Osteocyte (in vitro differentiated cells): ENCODE data around the gene TRIP13. TPM values are rescaled to one million over a fixed set of nuclear protein-coding genes. Genes with fewer than 3 reads are reported as not detected.

ENCODE experiments used
- DNase-seq: peaks from one replicate; pipeline ENCODE4 v3.0.0; 2021; ENCODE audit warnings: mixed read lengths; ENCODE audit not compliant: unreplicated experiment; ENCODE audit errors: extremely low spot score
- H3K27ac Mint-ChIP-seq: one replicate; pipeline ENCODE4 v1.8.0; 2021; ENCODE audit warnings: mild to moderate bottlenecking, mixed read lengths; ENCODE audit not compliant: unreplicated experiment
- H3K27me3 Mint-ChIP-seq: one replicate; pipeline ENCODE4 v1.8.0; 2021; ENCODE audit warnings: mixed read lengths; ENCODE audit not compliant: unreplicated experiment
- H3K36me3 Mint-ChIP-seq: one replicate; pipeline ENCODE4 v1.8.0; 2021; ENCODE audit warnings: mixed read lengths; ENCODE audit not compliant: unreplicated experiment
- H3K4me1 Mint-ChIP-seq: one replicate; pipeline ENCODE4 v1.8.0; 2021; ENCODE audit warnings: mixed read lengths; ENCODE audit not compliant: unreplicated experiment
- H3K4me3 Mint-ChIP-seq: one replicate; pipeline ENCODE4 v1.8.0; 2021; ENCODE audit warnings: mild to moderate bottlenecking, moderate library complexity, mixed read lengths; ENCODE audit not compliant: unreplicated experiment
- H3K9me3 Mint-ChIP-seq: one replicate; pipeline ENCODE4 v1.8.0; 2021; ENCODE audit warnings: mixed read lengths; ENCODE audit not compliant: unreplicated experiment
- CTCF ChIP-seq: fragments of 200-600 bp; sonication (generic); IDR thresholded peaks from 2 replicates; pipeline ENCODE4 v1.5.0; 2021; ENCODE audit warnings: antibody characterized with exemption, mild to moderate bottlenecking, moderate library complexity
- total RNA-seq: library from RNA; stranded (reverse); gene quantifications from 2 replicates; pipeline ENCODE4 v1.2.1, GENCODE V29; 2021

The TRIP13 gene
- total RNA-seq, 1 donor from 2014 or later = 6.9 TPM

- Mint-ChIP-seq H3K36me3 (no peaks in the 10 kb centered on the region), H3K27me3 (peaks cover 48% of the 10 kb centered on the region), H3K4me3 (peak overlapping the region; percentile 55)
Observed at GRCh38 chr5:956941-957747, 64.5 kb downstream of the TRIP13 start.

GRCh38 chr5:957748-958485, 65.2 kb downstream of the TRIP13 start:
- DNase-seq = peak; percentile 78
- TF ChIP-seq CTCF = no peak
- H3K4me1 Mint-ChIP-seq = peaks cover 31% of the 10 kb centered on the region
- H3K27ac Mint-ChIP-seq = peak overlapping the region; percentile 58
- H3K36me3 Mint-ChIP-seq = no peaks in the 10 kb centered on the region
- peaks cover 47% of the 10 kb centered on the region for H3K27me3 Mint-ChIP-seq
- no peak overlapping the region for H3K4me3 Mint-ChIP-seq
- no peaks in the 10 kb centered on the region for H3K9me3 Mint-ChIP-seq

More at GRCh38 chr5:956941-957747, 64.5 kb downstream of the TRIP13 start:
- no peaks in the 10 kb centered on the region for H3K9me3 Mint-ChIP-seq
- peaks cover 31% of the 10 kb centered on the region for H3K4me1 Mint-ChIP-seq
- peak; percentile 87 for DNase-seq
- peak; percentile 61 for TF ChIP-seq CTCF
- peak overlapping the region; percentile 76 for H3K27ac Mint-ChIP-seq

GRCh38 chr5:958701-959571, 66.3 kb downstream of the TRIP13 start:
- Mint-ChIP-seq H3K27ac (no peak overlapping the region), H3K4me1 (peaks cover 33% of the 10 kb centered on the region), H3K27me3 (peaks cover 44% of the 10 kb centered on the region), H3K4me3 (no peak overlapping the region), H3K9me3 (no peaks in the 10 kb centered on the region), H3K36me3 (no peaks in the 10 kb centered on the region)
- peak; percentile 83 for DNase-seq
- TF ChIP-seq CTCF = no peak

- DNase-seq = peak; percentile 80
- peaks cover 33% of the 10 kb centered on the region for H3K4me1 Mint-ChIP-seq
- no peaks in the 10 kb centered on the region for H3K36me3 Mint-ChIP-seq
- H3K9me3 Mint-ChIP-seq = no peaks in the 10 kb centered on the region
- H3K27me3 Mint-ChIP-seq = peaks cover 48% of the 10 kb centered on the region
- H3K27ac Mint-ChIP-seq = no peak overlapping the region
- TF ChIP-seq CTCF = no peak
- no peak overlapping the region for H3K4me3 Mint-ChIP-seq
Observed at GRCh38 chr5:959581-960531, 67.2 kb downstream of the TRIP13 start.
